Fibroblast of lung (primary cell): ENCODE measurements around the gene RNF14. TPM values are rescaled to one million over a fixed set of nuclear protein-coding genes. Genes with fewer than 3 reads are reported as not detected.
A peak's percentile ranks its signal among the peaks of the same experiment; 100 is the strongest.

Experiments
- DNase-seq, 2 donors: peaks; one replicate each; pipeline versions ENCODE4 v3.0.0 to v3.0.0-alpha.2; 2010; ENCODE audit warnings: low read depth in 2 of 2
- H2AFZ ChIP-seq: 2 replicates; pipeline ENCODE4 v1.5.1; 2012; ENCODE audit warnings: low read length, control low read depth, inconsistent platforms
- H3K27ac ChIP-seq: 2 replicates; pipeline ENCODE4 v1.5.1; 2011; ENCODE audit warnings: low read length, control low read depth; ENCODE audit not compliant: insufficient read depth
- H3K27me3 ChIP-seq: 2 replicates; pipeline ENCODE4 v1.5.1; 2011; ENCODE audit warnings: mild to moderate bottlenecking, low read length; ENCODE audit not compliant: control insufficient read depth, insufficient read depth
- H3K36me3 ChIP-seq: 2 replicates; pipeline ENCODE4 v1.5.1; 2011; ENCODE audit warnings: low read length; ENCODE audit not compliant: control insufficient read depth, insufficient read depth
- H3K4me1 ChIP-seq: 2 replicates; pipeline ENCODE4 v1.5.1; 2011; ENCODE audit warnings: low read length; ENCODE audit not compliant: control insufficient read depth, insufficient read depth; ENCODE audit errors: extremely low read depth
- H3K4me2 ChIP-seq: 2 replicates; pipeline ENCODE4 v1.5.1; 2011; ENCODE audit warnings: low read length, control low read depth; ENCODE audit not compliant: insufficient read depth; ENCODE audit errors: extremely low read depth
- H3K4me3 ChIP-seq, 4 experiments: fragments of 200-600 bp in 1 of 4; sonication (generic) in 1 of 4; replicated peaks in 1 of 4; 2 replicates each; pipeline ENCODE4 v1.5.1; 2011 to 2016; ENCODE audit warnings: low read length in 4 of 4, low read depth in 3 of 4, mild to moderate bottlenecking in 3 of 4, control low read depth in 2 of 4, inconsistent platforms in 1 of 4, mixed read lengths in 1 of 4; ENCODE audit not compliant: insufficient read depth in 1 of 4; ENCODE audit errors: control extremely low read depth in 1 of 4
- H3K79me2 ChIP-seq: 2 replicates; pipeline ENCODE4 v1.5.1; 2012; ENCODE audit warnings: mild to moderate bottlenecking, low read length, inconsistent platforms; ENCODE audit not compliant: control insufficient read depth, insufficient read depth
- H3K9ac ChIP-seq: 2 replicates; pipeline ENCODE4 v1.5.1; 2011; ENCODE audit warnings: mild to moderate bottlenecking, low read length, control low read depth; ENCODE audit not compliant: insufficient read depth
- H3K9me3 ChIP-seq: 2 replicates; pipeline ENCODE4 v1.5.1; 2012; ENCODE audit warnings: low read depth, low read length; ENCODE audit not compliant: control insufficient read depth, insufficient read depth
- H4K20me1 ChIP-seq: 2 replicates; pipeline ENCODE4 v1.5.1; 2011; ENCODE audit warnings: low read length; ENCODE audit not compliant: control insufficient read depth, insufficient read depth; ENCODE audit errors: extremely low read depth
- CTCF ChIP-seq, 2 donors: IDR thresholded peaks in 1 of 2; conservative IDR thresholded peaks in 1 of 2; 1 replicate in 1 of 2; 2 replicates in 1 of 2; pipeline ENCODE4 v1.5.1; 2011 to 2012; ENCODE audit warnings: low read length in 2 of 2, control low read depth in 1 of 2, inconsistent platforms in 1 of 2, low read depth in 1 of 2, mild to moderate bottlenecking in 1 of 2
- EZH2 ChIP-seq: IDR thresholded peaks from 2 replicates; pipeline ENCODE4 v1.5.1; 2012; ENCODE audit warnings: low read length, control low read depth, mild to moderate bottlenecking; ENCODE audit errors: missing control alignments
- polyA plus RNA-seq, 2 donors: library from polyadenylated mRNA; depleted of rRNA in 1 of 2; stranded (reverse) in 1 of 2; unstranded in 1 of 2; fragments of >200 nt; gene quantifications; 2 replicates each; pipeline ENCODE4 v1.2.1, GENCODE V29; 2011 to 2012; ENCODE audit warnings: missing spikeins in 1 of 2
- total RNA-seq: library from RNA; depleted of rRNA; stranded (reverse); fragments of >200 nt; gene quantifications from 2 replicates; pipeline ENCODE4 v1.2.1, GENCODE V29; 2014

The RNF14 gene
- total and polyA plus RNA-seq, 2 donors (not counting 1 experiment from before 2014, with no cell fraction given) = 62.9 to 65.3 TPM

- Histone ChIP-seq H3K4me1 (peaks cover 6% of the 10 kb centered on the region), H3K27ac (no peak overlapping the region), H3K9ac (no peak overlapping the region), H3K79me2 (peaks cover 18% of the 10 kb centered on the region), H3K4me2 (no peak overlapping the region), H3K27me3 (no peaks in the 10 kb centered on the region), H4K20me1 (no peaks in the 10 kb centered on the region), H3K36me3 (no peaks in the 10 kb centered on the region), H3K4me3 (no peak overlapping the region), H2AFZ (no peak overlapping the region), H3K9me3 (no peaks in the 10 kb centered on the region)
- no peak for TF ChIP-seq EZH2
- TF ChIP-seq CTCF (conservative IDR thresholded peaks at IDR 0.05 in 1 of 2, IDR thresholded peaks at IDR 0.05 in 1 of 2; ENCODE audit: low read depth in 1 of 2, low read length in 2 of 2) = no peak
- DNase-seq = no peak
Observed at GRCh38 chr5:141966963-141967333, 2.0 kb upstream of the RNF14 start.

GRCh38 chr5:141969783-141970771, 1.2 kb downstream of the RNF14 start:
- Histone ChIP-seq H3K79me2 (peaks cover 22% of the 10 kb centered on the region), H3K4me1 (peaks cover 19% of the 10 kb centered on the region), H3K27ac (peak overlapping the region; percentile 93), H3K9me3 (no peaks in the 10 kb centered on the region), H3K4me3 (peak overlapping the region; percentile 70 to 95 (median 77)), H3K36me3 (no peaks in the 10 kb centered on the region), H3K27me3 (no peaks in the 10 kb centered on the region), H3K4me2 (peak overlapping the region; percentile 96), H4K20me1 (no peaks in the 10 kb centered on the region), H3K9ac (peak overlapping the region; percentile 91), H2AFZ (no peak overlapping the region)
- DNase-seq = peak in 1 of 2 donors; percentile 11
- TF ChIP-seq CTCF (conservative IDR thresholded peaks at IDR 0.05 in 1 of 2, IDR thresholded peaks at IDR 0.05 in 1 of 2; ENCODE audit: low read depth in 1 of 2, low read length in 2 of 2) (no peak), EZH2 (no peak)

- Histone ChIP-seq H3K27ac (no peak overlapping the region), H4K20me1 (no peaks in the 10 kb centered on the region), H3K4me2 (peak overlapping the region; percentile 46), H3K9ac (no peak overlapping the region), H3K4me1 (peaks cover 19% of the 10 kb centered on the region), H3K9me3 (no peaks in the 10 kb centered on the region), H3K79me2 (peaks cover 22% of the 10 kb centered on the region), H3K27me3 (no peaks in the 10 kb centered on the region), H3K36me3 (peaks cover 8% of the 10 kb centered on the region), H3K4me3 (peak overlapping the region in 1 of 4 experiments; percentile 23), H2AFZ (no peak overlapping the region)
- TF ChIP-seq CTCF (conservative IDR thresholded peaks at IDR 0.05 in 1 of 2, IDR thresholded peaks at IDR 0.05 in 1 of 2; ENCODE audit: low read depth in 1 of 2, low read length in 2 of 2) = no peak
- no peak for TF ChIP-seq EZH2
- peak; percentile 78 to 83 for DNase-seq
Observed at GRCh38 chr5:141973871-141974595, 5.1 kb downstream of the RNF14 start.
